H1 (cell line): ENCODE data around the gene AQP4.

ENCODE experiments used
- ATF2 ChIP-seq: IDR thresholded peaks from 2 replicates; pipeline ENCODE4 v1.6.1; 2012; ENCODE audit warnings: low read length, inconsistent platforms
- CEBPB ChIP-seq: IDR thresholded peaks from 2 replicates; pipeline ENCODE4 v1.6.1; 2012; ENCODE audit warnings: low read depth, low read length
- CREB1 ChIP-seq: IDR thresholded peaks from 2 replicates; pipeline ENCODE4 v1.6.1; 2012; ENCODE audit warnings: inconsistent platforms
- CTCF ChIP-seq, 3 experiments: IDR thresholded peaks; 1 replicate in 2 of 3; 2 replicates in 1 of 3; pipeline versions ENCODE4 v1.5.1 to v1.6.1; 2011; ENCODE audit warnings: low read length in 3 of 3, mild to moderate bottlenecking in 3 of 3, inconsistent platforms in 2 of 3, low read depth in 1 of 3, moderate library complexity in 1 of 3; ENCODE audit not compliant: insufficient read depth in 1 of 3; ENCODE audit errors: control extremely low read depth in 1 of 3
- KDM1A ChIP-seq: fragments of 200-600, 300-600 bp; sonication (generic); IDR thresholded peaks from 2 replicates; pipeline ENCODE4 v1.7.1; 2016; ENCODE audit warnings: mild to moderate bottlenecking, low read length, borderline replicate concordance
- MAX ChIP-seq: IDR thresholded peaks from 2 replicates; pipeline ENCODE4 v1.6.1; 2012; ENCODE audit warnings: inconsistent platforms
- POLR2A ChIP-seq, 2 experiments: IDR thresholded peaks; 1 replicate in 1 of 2; 2 replicates in 1 of 2; pipeline ENCODE4 v1.6.1; 2011; ENCODE audit warnings: low read depth in 2 of 2, low read length in 2 of 2, mild to moderate bottlenecking in 2 of 2; ENCODE audit errors: control extremely low read depth in 1 of 2
- POLR2AphosphoS5 ChIP-seq: IDR thresholded peaks from 2 replicates; pipeline ENCODE4 v1.6.1; 2011; ENCODE audit warnings: low read depth, low read length
- RAD21 ChIP-seq, 2 experiments: IDR thresholded peaks in 1 of 2; conservative IDR thresholded peaks in 1 of 2; 2 replicates each; pipeline ENCODE4 v1.6.1; 2011; ENCODE audit warnings: low read depth in 2 of 2, low read length in 2 of 2, improper control_type of control experiment in 1 of 2, inconsistent platforms in 1 of 2, mild to moderate bottlenecking in 1 of 2, moderate library complexity in 1 of 2
- RFX5 ChIP-seq: IDR thresholded peaks from 2 replicates; pipeline ENCODE4 v1.6.1; 2011; ENCODE audit warnings: low read depth, low read length, improper control_type of control experiment, borderline replicate concordance
- SP2 ChIP-seq: IDR thresholded peaks from 2 replicates; pipeline ENCODE4 v1.6.1; 2012; ENCODE audit warnings: mild to moderate bottlenecking, low read length, inconsistent platforms
- TAF1 ChIP-seq: IDR thresholded peaks from 2 replicates; pipeline ENCODE4 v1.6.1; 2011; ENCODE audit warnings: mild to moderate bottlenecking, low read depth, low read length
- USF2 ChIP-seq: IDR thresholded peaks from 2 replicates; pipeline ENCODE4 v1.6.1; 2011; ENCODE audit warnings: low read length, improper control_type of control experiment
- ZNF274 ChIP-seq: IDR thresholded peaks from 2 replicates; pipeline ENCODE4 v1.7.0; 2012; ENCODE audit warnings: low read length, borderline replicate concordance; ENCODE audit errors: extremely low read depth

GRCh38 chr18:26832302-26832701, 33.2 kb downstream of the AQP4 start:
- TF ChIP-seq CREB1: no peak
- no peak for TF ChIP-seq POLR2A (IDR thresholded peaks at IDR 0.05; ENCODE audit: control extremely low read depth in 1 of 2, low read depth in 2 of 2, low read length in 2 of 2)
- TF ChIP-seq USF2: no peak
- no peak for TF ChIP-seq CEBPB
- TF ChIP-seq TAF1: no peak
- TF ChIP-seq POLR2AphosphoS5: no peak
- no peak for TF ChIP-seq CTCF (IDR thresholded peaks at IDR 0.05; ENCODE audit: control extremely low read depth in 1 of 3, insufficient read depth in 1 of 3, low read depth in 1 of 3, low read length in 3 of 3)
- no peak for TF ChIP-seq KDM1A
- no peak for TF ChIP-seq ATF2
- TF ChIP-seq RFX5: no peak
- no peak for TF ChIP-seq ZNF274
- no peak for TF ChIP-seq SP2
- TF ChIP-seq MAX: no peak
- no peak for TF ChIP-seq RAD21 (IDR thresholded peaks at IDR 0.05 in 1 of 2, conservative IDR thresholded peaks at IDR 0.05 in 1 of 2; ENCODE audit: low read depth in 2 of 2, low read length in 2 of 2)
